IPS-18a (cell line): Measurements from ENCODE around the gene CD99L2.

Experiments used
- H3K27ac ChIP-seq: one replicate; pipeline ENCODE4 v1.5.1; 2013; ENCODE audit warnings: low read length
- H3K27me3 ChIP-seq: one replicate; pipeline ENCODE4 v1.6.1; 2013; ENCODE audit warnings: mild to moderate bottlenecking, low read length; ENCODE audit not compliant: control insufficient read depth, insufficient read depth
- H3K36me3 ChIP-seq: one replicate; pipeline ENCODE4 v1.6.1; 2013; ENCODE audit warnings: low read depth, low read length; ENCODE audit not compliant: control insufficient read depth
- H3K4me1 ChIP-seq: one replicate; pipeline ENCODE4 v1.6.1; 2013; ENCODE audit warnings: low read depth, low read length; ENCODE audit not compliant: control insufficient read depth
- H3K4me3 ChIP-seq: one replicate; pipeline ENCODE4 v1.5.1; 2013; ENCODE audit warnings: low read length
- H3K9ac ChIP-seq: one replicate; pipeline ENCODE4 v1.6.1; 2013; ENCODE audit warnings: mild to moderate bottlenecking, low read length, moderate library complexity
- H3K9me3 ChIP-seq: one replicate; pipeline ENCODE4 v1.6.1; 2013; ENCODE audit warnings: low read depth, low read length; ENCODE audit not compliant: control insufficient read depth

CD99L2 gene

DNA sequence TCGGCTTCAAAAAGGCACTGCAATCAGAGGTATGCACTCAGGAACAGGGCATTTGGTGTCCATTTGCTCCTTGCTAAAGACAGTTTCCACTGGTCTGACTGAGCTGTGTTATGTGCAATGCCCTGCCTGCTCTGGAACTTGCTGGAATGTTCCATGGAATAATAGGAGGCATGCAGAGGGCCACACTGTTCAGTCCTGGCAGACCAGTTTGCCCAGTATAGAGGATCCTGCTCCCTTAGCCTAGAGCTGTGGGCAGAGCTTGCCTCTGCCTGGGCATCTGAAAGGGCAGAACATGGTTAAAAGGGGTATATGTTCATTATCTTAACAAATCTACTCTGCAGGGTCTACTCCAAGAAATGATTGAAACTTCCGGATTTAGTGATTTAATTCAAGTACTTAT, 27.8 kb upstream of the CD99L2 start:
- no peaks in the 10 kb centered on the region for H3K27me3 ChIP-seq
- no peak overlapping the region for H3K27ac ChIP-seq
- no peaks in the 10 kb centered on the region for H3K36me3 ChIP-seq
- no peak overlapping the region for H3K9ac ChIP-seq
- H3K4me1 ChIP-seq, result no peaks in the 10 kb centered on the region
- peaks cover 13% of the 10 kb centered on the region for H3K9me3 ChIP-seq
- H3K4me3 ChIP-seq, result no peak overlapping the region

- Histone ChIP-seq H3K9me3 (peaks cover 10% of the 10 kb centered on the region), H3K4me3 (no peak overlapping the region), H3K27me3 (no peaks in the 10 kb centered on the region), H3K4me1 (no peaks in the 10 kb centered on the region), H3K36me3 (no peaks in the 10 kb centered on the region), H3K9ac (no peak overlapping the region), H3K27ac (no peak overlapping the region)
These were observed 20.9 kb upstream of the CD99L2 start for GRCh38 chrX:150919401-150919800.

- no peaks in the 10 kb centered on the region for H3K36me3 ChIP-seq
- no peaks in the 10 kb centered on the region for H3K4me1 ChIP-seq
- H3K4me3 ChIP-seq, result no peak overlapping the region
- H3K9ac ChIP-seq, result no peak overlapping the region
- no peaks in the 10 kb centered on the region for H3K27me3 ChIP-seq
- H3K9me3 ChIP-seq, result peaks cover 10% of the 10 kb centered on the region
- H3K27ac ChIP-seq, result no peak overlapping the region
These were observed 15.0 kb upstream of the CD99L2 start for GRCh38 chrX:150913511-150913910.

DNA sequence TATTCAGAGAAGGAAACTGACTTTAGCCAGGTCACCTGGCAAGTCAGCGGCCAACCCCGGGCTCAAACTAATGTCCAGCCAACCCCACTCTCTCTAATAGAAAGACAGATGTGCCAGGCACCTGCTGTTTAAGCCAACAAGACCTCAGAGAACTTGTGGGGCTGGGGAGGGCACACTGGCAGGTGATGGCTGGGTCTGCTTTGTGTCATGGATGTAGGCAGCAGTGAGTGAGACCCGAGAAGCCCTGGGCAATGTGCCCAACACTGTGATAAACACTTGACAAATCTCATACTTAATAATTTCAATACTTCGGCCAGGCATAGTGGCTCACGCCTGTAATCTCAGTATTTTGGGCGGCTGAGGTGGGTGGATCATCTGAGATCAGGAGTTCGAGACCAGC, 9.0 kb upstream of the CD99L2 start:
- peaks cover 4% of the 10 kb centered on the region for H3K9me3 ChIP-seq
- no peaks in the 10 kb centered on the region for H3K27me3 ChIP-seq
- H3K4me3 ChIP-seq, result no peak overlapping the region
- no peak overlapping the region for H3K9ac ChIP-seq
- no peak overlapping the region for H3K27ac ChIP-seq
- no peaks in the 10 kb centered on the region for H3K36me3 ChIP-seq
- peaks cover 16% of the 10 kb centered on the region for H3K4me1 ChIP-seq

GRCh38 chrX:150906694-150907093, 8.2 kb upstream of the CD99L2 start:
- Histone ChIP-seq H3K9me3 (peaks cover 4% of the 10 kb centered on the region), H3K27me3 (no peaks in the 10 kb centered on the region), H3K36me3 (no peaks in the 10 kb centered on the region), H3K27ac (no peak overlapping the region), H3K9ac (no peak overlapping the region), H3K4me3 (no peak overlapping the region), H3K4me1 (peaks cover 19% of the 10 kb centered on the region)

DNA sequence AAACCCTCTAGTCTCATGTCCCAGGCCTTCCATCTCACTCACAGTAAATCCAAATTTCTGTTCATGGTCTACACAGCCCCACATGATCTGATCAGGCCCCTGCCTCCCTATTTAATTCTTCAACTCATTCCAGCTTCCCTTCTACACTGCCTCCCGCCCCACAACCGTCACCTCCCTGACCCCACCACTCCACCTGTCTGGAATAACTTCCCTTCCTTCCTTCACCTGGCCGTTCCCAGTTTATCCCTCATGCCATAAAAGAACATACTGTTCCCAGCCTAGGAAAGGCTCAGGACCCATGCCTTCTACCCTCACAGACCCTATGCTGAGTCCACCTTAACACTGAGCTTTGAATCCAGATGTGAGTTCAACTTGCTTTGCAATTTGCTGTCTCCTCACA, 6.8 kb upstream of the CD99L2 start:
- Histone ChIP-seq H3K36me3 (no peaks in the 10 kb centered on the region), H3K9ac (no peak overlapping the region), H3K4me1 (peaks cover 22% of the 10 kb centered on the region), H3K9me3 (peaks cover 5% of the 10 kb centered on the region), H3K27ac (no peak overlapping the region), H3K4me3 (no peak overlapping the region), H3K27me3 (no peaks in the 10 kb centered on the region)

GRCh38 chrX:150903110-150903508, 4.6 kb upstream of the CD99L2 start:
- Histone ChIP-seq H3K36me3 (no peaks in the 10 kb centered on the region), H3K4me1 (peaks cover 22% of the 10 kb centered on the region), H3K27me3 (no peaks in the 10 kb centered on the region), H3K9ac (peak overlapping the region; percentile 77), H3K4me3 (peak overlapping the region; percentile 44), H3K9me3 (peaks cover 6% of the 10 kb centered on the region), H3K27ac (peak overlapping the region; percentile 52)

DNA sequence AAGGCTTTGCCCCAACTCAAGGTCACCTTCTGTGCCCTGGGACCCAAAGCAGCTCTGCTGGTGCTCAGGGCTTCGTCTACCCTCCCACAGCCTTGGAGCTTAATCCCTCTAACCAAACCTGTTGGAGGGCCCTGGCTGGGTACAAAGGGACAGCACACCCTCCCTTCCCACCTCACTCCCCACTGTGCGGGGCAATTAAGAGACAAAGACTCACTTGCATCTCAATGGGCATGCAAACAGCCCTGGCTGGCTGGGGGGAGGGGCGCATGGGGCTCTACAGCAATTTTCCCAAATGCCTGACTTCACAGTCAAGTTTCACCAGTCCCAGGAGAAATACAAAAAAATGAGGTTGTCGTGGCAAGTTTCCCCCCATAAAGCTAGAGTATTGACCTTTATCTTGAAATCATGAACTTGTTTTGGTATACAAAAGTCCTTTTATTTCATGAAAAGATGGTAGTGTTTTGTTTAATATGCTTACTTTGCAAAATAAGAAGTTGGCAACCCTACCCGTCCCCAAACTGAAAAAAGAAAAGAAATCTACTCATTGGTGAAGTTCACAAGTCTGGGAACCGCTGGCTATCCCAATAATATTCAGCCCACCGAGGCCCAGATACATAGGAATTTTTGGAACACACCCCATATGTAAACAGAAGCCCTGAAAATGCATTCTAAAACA, 4.1 kb upstream of the CD99L2 start:
- Histone ChIP-seq H3K4me3 (peak overlapping the region; percentile 44), H3K27me3 (no peaks in the 10 kb centered on the region), H3K36me3 (no peaks in the 10 kb centered on the region), H3K27ac (peak overlapping the region; percentile 73), H3K9me3 (peaks cover 6% of the 10 kb centered on the region), H3K4me1 (peaks cover 22% of the 10 kb centered on the region), H3K9ac (peak overlapping the region; percentile 77)

- no peak overlapping the region for H3K27ac ChIP-seq
These were observed 806 bp upstream of the CD99L2 start for GRCh38 chrX:150899191-150899757.

GRCh38 chrX:150897421-150898320, 797 bp downstream of the CD99L2 start:
- Histone ChIP-seq H3K9ac (peak overlapping the region; percentile 59), H3K4me3 (peak overlapping the region; percentile 64), H3K36me3 (no peaks in the 10 kb centered on the region), H3K4me1 (peaks cover 6% of the 10 kb centered on the region), H3K27me3 (no peaks in the 10 kb centered on the region), H3K27ac (no peak overlapping the region), H3K9me3 (peaks cover 13% of the 10 kb centered on the region)

More at GRCh38 chrX:150899191-150899757, 806 bp upstream of the CD99L2 start:
- no peaks in the 10 kb centered on the region for H3K27me3 ChIP-seq
- H3K4me1 ChIP-seq, result peaks cover 17% of the 10 kb centered on the region
- H3K9ac ChIP-seq, result peak overlapping the region; percentile 59
- H3K4me3 ChIP-seq, result peak overlapping the region; percentile 48
- H3K36me3 ChIP-seq, result no peaks in the 10 kb centered on the region
- peaks cover 17% of the 10 kb centered on the region for H3K9me3 ChIP-seq

DNA sequence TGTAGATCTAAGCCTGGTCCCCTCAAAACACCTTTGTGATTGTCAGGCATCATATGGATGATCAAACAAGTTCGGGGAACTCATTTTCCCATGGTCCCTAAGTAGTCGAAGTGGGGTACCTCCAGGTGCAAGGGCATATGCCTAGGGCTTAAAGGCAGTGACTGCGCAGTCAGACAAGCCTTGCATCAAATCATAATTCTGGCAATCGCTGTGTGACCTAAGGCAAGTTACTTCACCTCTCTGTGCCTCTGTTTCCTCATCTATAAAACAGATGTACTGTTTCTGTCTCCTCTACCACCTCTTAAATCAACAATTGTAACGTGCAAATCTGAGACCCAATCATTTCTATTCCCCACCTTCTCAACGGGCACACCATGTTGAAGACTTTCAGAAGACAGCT, 1.8 kb downstream of the CD99L2 start:
- Histone ChIP-seq H3K27me3 (no peaks in the 10 kb centered on the region), H3K36me3 (no peaks in the 10 kb centered on the region), H3K4me1 (peaks cover 2% of the 10 kb centered on the region), H3K9me3 (peaks cover 13% of the 10 kb centered on the region), H3K9ac (no peak overlapping the region), H3K27ac (no peak overlapping the region), H3K4me3 (no peak overlapping the region)
